Measurements from ENCODE around the gene SMPX.

Gene SMPX

DNA sequence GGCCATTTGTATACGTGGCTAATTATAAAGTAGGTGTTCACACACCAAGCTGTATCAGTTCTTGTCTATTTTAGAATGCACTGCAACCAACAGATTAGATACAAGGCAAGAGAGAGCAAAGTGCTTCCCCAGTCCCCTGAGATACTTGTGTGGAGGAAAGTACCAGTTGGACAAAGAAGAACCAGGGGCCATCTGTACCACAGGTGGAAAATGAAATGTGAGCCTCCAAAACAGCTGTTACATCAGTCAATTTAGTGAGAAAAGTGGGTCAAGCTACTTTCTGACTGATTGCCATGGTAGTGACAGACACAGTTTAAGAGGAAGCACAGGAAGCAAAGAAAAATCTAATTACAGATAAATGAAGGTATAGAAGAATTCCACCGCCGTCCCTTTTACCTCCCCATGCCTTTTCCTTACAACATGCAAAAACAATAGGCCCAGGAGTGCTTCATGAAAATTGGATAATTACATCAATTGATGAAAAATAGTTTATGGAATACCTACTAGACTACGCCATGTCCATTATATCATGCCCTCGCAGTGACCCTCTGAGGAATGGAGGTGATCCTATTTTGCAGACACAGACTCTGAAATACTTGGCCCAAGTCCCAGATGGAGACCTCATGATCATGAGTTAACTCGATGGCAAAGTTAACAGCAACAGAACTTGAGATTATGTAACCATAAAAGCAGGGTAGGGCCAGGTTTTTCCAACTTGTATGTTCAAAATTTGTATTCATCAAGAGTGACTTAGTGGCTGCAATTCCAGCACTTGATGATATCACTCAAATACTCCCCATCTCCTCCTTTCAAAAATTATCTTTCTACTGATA lies 15.8 kb downstream of the SMPX start:
- no peak for DNase-seq

DNA sequence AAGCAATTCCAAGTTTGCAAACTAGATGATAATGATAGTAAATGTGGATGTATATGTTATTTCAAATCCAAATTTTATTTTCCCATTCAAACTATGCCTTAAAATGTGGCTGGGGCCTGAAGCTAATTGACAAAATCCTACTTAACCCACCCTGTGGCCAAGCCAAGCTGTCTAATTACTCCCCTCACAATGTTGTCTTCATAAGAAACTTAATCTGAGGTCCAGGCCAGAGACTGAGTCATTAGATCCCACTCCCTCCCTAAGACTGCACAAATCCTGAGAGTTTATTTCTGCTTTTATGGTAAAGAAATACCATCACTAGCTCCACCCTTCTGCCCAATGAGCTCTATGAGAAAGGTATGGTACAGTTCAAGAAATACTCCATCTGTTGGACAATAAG lies 16.6 kb downstream of the SMPX start:
- no peak for DNase-seq

DNA sequence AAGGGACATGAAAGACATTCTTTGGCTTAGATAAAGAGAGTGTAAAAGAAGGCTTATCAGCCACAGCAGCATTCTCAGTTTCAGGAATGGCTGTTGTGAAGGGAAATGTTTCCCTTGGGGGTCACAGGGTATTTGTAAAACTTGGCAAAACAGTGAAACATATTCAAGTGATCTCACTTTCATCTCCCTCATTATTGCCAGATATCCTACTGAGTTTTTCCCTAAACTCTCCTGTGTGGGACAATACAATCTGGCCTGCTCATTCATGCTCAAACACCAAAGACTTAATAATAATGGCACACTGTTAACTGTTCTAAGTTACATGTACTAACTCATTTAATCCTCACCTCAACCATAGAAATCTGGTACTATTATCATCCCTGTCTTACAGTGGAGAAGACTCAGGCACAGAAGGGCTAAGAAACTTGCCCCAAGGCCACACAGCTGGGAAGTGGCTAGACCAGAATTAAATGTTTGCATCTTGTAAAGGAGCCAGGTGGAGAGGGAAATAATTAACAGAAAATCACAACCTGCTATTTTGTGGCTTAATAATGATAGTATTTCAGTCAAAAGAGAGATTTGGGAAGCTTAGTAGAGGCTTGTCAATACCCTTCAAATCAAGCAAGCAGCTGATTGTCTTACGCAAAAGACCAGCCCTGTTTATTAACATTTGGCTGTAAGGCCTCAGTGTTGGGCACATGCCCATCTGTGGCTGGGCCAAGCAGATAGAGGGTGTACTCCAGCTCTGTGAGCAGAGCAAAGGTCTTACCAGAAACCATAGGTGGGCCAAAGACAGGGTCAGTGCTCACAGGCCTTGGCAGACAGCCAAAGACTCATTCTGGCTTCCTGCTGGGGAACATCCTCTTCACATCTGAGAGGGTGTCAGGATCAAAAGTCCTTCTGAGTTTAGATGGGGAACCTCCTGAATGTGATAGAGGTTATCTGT lies 17.3 kb downstream of the SMPX start:
- no peak for DNase-seq

DNA sequence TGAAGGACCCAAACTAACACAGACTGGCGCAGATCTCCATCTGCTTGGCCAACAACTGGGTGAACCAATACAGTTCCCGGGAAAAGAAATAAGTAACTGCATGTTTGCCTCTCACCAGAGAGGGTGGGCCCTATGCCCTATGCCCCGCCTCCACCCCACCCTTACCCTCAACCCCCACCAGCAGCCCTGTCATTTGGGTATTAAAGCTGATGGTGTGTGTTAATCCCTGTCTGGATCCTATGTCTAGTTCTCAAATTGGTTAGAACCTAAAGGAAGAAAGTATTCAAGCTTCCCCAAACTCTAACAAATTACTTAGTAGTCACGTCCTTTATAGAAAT lies 19.0 kb downstream of the SMPX start:
- DNase-seq = no peak

DNA sequence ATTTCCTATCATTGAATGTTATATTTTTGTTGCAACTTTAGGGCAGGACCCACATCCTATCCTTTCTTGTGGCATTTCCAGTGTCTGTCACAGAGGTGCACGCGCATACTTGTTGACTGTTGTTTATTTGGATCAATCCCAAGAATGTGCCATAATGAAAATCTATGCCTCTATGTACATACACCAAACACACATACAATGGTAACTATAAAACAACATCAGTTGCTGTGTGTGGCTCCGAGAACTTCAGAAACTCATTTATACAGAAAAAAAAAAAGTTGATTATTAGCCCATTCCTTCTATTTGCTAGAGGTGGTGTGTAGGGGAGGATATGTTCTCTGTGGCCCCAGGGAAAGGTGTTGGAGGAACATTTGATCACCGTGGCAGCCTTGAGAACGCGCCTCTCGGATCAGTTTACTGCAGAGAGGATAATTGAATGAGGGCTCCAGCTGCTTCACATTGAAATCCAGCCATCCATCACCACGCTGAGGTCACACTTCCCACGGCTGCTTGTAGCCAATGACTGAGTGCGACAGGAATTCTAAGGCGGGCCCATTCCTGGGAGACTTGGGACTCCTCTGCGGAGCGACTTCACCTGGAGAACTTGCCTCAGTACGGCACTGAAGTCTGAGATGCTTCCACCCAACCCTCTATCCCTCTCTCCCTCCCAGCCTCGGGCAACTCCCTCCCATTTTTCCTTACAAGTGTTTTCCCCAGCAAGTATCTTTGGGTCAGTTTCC lies 19.5 kb downstream of the SMPX start:
- peak; percentile 66 for DNase-seq

DNA sequence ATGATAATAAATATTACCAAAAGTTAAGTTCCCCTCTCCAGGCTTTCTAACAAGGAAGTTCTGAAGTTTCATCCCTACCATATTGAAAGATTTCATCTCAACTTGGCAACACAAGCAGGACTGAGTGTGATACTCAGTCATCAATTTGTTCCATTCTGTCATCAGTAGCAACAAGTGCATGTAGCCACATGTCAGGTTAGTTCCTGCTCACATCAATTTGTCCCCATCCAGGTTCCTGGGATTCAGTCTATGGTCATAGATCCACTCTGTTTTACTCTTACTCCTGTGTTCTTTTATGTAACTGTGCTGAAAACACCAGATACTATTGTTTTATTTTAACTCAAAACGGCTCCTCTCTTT lies 22.2 kb downstream of the SMPX start:
- DNase-seq = no peak

DNA sequence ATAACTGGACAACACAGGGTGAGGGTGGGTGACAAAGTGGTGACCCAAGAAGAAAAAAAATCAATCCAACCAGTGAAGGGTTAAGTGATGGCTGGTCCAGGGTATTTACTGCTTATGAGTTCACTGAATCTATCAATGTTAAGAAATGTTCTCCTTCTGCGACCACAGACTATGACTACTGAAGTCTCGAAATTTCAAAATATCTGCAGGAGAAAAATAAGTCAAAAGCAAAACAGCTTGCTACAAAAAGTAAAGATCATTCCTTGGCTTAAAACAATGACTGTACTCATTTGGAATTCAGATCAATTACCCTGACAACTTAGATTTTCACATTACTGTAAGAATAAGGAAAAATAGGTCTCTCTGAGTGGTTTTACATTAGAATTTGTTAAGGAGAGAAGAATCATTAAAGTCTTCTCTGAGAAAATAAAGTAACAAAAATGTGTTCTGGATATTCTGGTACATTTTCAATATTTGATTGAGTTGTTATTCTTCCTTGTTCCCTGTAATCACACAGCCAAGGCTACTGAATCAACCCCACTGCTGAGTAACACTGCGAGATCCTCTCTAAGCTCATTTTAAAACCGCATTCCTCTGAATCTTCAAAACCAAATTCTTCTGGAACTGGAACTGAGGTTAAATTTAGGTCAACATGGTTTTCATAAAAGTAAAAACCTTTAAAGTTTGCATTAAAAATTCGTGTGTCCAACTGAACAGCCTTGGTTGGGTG lies 22.7 kb downstream of the SMPX start:
- DNase-seq = no peak

DNA sequence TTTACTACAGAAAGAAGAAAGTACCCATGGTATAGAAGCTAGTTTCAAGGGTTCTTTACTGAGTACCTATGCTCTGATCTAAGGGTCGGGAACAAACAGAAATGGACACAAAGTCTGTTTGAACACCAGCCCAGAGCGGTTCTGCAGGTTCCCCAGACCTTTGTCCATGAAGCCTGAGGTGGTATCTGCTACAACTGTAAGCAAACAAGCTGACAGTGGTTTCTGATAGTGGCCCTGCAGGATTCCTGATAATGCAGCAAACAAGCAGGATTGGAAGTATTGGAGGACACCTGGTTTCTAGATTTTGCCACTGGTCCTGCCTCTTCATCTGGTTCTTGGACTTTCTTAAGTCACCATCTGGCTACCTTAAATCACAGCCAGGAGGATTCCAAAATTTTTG lies 23.7 kb downstream of the SMPX start:
- DNase-seq = no peak

DNA sequence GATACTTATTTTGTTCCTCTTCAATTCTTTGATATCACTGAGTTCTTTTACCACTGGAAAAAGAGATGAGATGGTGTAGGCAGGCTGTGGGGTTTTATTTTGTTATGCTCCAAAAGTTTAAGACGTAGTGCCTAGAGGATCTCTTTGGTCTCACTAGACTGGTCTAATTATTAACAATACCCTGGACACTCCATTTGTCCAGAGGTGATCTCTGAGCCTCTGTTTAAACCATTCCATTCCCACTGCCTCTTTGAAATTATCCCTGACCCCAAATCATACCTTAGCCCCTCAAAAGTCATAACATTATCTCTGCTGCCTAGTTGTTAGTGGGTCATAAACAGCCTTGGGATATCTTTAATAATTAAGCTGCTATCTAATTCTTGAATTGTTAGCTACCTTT lies 24.2 kb downstream of the SMPX start:
- no peak for DNase-seq

DNA sequence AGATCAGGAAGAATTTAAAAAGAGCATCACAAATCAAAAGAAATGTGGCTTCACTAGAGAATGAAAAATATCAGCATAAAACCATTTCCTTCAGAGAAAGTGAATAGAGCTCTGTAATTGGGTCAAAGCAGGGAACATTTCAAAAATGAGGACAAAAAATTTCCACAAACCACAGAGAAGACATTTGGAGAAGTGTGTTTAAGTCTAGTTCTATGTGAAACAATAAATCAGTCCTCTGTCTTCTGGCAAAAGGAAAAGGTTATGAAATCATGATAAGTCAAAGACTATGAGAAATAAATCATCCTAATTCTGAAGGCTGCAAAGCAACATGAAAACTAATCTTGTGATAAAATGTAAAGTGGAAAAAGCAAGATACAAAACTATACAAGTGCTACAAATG lies 27.9 kb downstream of the SMPX start:
- no peak for DNase-seq

DNA sequence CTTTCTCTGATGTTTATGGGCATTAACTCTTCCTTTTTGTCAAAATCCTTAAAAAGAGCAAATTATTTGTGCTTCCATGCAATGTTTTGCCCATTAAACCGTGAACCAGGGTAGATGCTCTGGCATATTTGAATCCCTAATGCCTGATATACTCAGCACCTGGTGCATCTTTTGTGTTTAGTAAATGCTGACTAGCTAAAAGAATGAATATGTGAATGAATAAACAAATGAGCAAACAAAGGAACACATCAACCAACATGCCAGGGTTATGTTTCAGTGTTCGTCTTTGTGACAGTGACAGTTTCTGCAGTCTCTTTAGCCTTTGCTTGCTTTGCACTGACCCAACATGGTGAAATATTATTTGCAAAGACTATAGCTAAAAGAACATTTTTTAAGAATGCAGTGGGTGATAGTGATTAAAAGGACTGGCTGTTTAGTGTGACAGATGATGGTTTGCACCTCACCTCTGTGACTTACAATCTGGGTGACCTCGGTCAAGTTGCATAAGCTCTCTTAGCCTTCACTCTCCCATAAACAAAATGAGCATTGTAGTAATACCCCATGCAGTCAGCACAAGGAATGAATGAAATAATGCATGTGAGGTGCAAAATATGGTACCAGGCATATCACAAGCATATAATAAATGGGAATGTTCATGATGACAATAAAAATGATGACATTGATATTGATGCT lies 29.5 kb downstream of the SMPX start:
- DNase-seq = no peak

DNA sequence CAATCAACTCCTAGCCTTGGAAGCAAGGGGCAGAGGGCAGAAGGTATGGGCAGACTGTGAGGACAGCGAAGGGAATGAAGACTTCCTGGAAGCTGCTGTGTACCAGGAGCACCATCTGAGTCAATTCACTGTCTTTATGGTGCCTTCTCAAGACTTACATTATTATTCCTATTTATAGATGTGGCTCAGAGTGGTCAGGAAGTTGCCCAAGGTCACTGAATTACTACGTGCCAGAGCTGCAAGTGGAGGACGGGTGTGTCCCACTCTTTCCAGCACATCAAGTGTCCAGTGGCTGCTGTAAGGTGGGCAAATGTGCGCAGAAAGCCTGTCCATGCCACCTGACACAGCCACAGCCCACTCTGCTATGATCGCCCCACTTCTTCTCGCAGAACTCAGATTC lies 32.0 kb downstream of the SMPX start:
- DNase-seq = no peak

DNA sequence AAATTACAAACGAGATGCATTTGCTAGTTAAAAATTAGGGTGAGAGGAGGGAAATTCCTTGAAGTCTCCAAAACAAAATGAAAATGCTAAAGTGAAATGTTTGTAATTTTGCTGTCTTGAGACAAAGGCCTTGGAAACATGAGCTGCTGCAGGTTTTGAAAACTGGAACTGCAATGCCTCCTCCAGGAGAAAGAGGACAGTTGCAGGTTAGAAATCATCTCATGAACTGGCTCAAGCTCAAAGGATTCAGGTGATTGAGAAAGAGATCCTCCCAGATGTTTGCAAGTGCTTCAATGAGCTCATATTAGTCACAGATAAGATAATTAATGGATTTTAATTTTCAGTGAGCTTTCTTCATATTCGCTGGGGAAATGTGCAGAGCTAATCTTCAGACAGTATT lies 32.4 kb downstream of the SMPX start:
- no peak for DNase-seq

DNA sequence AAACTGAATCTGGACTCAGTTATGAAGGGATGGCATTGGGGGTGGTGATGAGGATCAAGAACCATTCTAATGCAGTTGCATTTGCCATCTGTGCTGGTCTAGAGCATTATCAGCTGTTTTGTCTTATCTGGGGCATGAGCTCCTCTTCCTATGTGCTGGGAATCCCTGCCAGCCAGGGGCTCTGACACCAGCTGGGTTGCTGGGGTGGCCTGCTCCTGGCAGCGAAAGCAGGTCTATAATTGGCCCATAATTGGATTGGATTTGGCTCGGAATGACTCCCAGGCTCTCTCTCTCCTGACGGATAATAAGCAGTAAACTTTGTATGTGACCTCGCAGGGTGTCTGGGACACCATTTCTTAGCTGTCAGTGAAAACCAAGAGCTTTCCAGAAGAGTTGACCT lies 34.1 kb downstream of the SMPX start:
- no peak for DNase-seq

DNA sequence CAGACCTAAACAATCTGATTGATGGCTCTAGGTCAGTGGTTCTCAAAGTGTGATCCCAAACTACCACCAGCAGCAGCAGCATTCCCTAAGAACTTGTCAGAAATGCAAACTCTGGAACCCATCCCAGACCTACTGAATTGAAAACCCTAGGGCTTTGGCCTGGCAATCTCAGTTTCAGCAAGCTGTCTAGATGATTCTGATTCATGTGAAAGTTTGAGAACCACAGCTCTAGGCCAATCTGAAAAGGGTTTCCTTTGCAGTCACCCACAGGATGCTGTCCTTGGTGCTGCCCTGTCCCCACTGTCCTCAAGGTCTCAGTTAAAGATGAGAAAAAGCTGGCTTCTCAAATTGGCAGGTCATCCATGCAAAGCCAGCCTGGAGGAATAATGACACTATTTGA lies 34.8 kb downstream of the SMPX start:
- DNase-seq = no peak

DNA sequence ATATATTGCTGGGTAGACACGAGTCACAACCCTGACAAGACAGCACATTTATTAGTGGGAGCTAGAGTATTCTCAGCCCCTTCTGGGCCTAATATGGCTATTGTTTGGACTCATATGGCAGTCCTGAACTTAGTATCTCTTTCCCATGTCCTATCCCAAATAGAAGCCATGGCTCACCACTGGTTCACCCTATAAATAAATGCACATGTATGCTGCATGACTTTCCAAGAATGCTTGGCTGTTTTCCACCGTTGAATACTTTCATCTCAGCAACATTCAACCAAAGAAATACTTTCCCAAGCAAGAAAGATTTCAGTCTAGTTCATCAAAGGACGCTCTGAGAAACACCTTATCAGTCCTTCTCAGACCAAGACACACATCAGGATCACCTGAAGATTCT lies 36.7 kb downstream of the SMPX start:
- DNase-seq = no peak

DNA sequence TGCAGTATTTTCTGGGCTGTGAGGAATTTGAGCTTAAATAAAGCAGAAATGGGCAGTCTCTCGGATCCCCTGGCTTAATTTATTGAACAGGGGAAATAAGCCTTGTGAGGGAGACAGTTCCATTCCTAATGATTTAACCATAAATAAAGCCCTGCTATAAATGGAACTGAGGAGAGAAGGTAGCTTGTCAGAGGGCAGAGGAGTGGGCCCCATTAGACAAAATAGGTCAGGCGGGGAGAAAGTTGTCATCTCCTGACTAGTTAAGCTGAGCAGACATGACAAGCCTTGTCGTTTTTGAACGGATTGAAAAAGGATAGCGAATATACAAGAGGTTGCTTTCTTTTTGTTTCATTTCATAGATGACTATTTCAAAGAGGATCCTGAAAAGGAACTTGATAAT lies 39.3 kb downstream of the SMPX start:
- no peak for DNase-seq

DNA sequence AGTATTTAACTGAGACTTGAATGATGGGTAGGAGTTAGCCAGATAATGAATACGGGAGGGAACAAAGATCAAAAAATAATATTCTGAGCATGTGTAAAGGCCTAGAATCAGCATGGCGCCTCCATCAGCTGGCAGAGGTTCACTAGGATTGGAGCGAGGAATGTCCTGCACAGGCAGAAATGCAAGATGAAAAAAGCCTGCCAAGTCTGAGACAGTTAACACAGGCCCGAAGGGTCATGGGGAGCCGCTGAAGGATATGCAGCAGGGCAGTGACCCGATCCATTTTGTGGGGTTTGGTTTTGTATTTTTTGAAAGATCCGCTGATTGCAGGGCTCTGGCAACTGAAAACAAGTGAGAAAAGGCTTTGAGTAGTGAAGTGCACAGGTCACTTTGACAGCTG lies 40.1 kb downstream of the SMPX start:
- DNase-seq = no peak

DNA sequence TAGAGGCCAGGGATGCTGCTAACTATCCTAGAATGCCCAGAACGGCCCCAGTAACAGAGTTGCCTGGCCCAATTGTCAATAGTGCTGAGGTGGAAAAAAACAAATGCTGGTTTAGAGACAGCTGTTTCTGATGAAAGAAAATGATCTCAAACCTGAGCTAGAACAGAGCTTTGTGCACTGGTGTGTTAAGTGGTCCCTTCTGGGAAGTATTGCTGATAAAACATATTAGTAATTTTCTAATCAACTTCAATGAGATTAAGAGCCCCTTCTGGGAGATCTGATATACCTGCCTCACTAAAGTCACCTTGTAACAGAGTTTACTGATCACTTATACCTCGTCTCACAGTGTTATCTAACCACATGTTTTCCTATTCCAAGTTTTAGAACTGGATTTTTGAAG lies 42.1 kb downstream of the SMPX start:
- no peak for DNase-seq

DNA sequence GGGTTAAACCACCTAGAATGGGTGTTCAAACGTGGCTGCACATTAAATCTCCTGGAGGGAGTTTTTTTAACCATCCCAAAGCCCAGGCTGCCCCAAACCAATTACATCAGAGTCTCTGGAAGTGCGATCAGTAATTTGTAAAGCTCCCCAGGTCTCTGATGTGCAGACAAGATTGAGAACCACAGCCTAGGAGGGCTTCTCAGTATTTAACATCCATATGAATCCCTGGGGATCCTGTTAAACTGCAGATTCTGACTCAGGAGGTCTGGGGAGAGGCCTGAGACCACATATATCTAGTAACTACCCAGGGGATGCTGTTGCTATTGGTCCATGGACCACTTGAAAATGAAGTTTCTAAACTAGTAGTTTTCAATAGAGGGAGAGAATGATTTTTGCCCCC lies 42.6 kb downstream of the SMPX start:
- DNase-seq = no peak

DNA sequence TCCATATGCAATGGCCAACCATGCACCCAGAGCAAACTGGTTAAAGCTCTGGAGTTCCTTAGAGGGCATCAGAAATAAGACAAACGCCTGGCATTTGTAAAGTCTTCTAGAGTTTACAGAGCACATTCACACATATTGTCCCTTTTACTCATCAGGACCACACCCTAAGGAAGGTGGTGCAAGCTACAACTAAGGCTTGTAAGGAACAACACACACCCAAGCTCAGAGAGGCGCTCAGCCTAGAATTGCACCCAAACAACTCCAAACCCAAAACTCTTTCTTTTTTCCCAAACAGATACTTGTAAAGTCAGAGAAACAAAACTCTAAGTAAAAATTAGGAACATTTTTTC lies 46.1 kb downstream of the SMPX start:
- DNase-seq = no peak

DNA sequence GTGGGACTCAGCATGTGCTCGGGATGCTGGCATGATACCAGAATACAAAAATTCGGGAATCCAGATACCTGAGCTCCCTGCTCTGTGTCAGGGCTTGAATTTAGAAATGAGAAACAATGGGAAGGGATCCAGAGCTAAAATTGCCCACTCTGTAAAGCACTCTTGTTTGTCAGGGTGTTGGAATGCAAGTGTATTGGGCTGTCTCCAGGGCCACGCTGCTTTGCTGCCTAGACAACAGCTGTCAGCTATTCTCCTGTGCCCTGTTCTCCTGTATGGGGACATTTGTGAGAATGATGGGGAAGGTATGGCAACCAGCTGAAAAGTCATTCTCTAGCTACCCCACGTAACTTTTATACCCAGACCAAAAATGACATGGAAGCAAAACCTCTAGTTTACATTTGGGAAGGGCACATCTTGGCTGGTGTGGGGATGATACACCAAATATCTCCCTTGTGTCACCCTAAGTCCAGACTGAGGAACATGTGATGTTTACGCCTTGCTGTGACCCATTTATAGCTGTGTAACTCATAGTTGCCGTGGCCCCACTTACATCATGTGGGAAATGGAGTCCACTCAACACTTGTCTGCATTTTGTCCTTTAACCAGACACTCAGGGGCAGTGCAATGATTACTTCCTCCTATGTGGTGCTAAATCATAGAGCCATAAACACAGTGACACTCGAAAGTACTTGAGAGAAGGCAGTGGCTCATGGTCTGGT lies 46.6 kb downstream of the SMPX start:
- no peak for DNase-seq
